ENCODE results near the gene MAPK12.

DNA sequence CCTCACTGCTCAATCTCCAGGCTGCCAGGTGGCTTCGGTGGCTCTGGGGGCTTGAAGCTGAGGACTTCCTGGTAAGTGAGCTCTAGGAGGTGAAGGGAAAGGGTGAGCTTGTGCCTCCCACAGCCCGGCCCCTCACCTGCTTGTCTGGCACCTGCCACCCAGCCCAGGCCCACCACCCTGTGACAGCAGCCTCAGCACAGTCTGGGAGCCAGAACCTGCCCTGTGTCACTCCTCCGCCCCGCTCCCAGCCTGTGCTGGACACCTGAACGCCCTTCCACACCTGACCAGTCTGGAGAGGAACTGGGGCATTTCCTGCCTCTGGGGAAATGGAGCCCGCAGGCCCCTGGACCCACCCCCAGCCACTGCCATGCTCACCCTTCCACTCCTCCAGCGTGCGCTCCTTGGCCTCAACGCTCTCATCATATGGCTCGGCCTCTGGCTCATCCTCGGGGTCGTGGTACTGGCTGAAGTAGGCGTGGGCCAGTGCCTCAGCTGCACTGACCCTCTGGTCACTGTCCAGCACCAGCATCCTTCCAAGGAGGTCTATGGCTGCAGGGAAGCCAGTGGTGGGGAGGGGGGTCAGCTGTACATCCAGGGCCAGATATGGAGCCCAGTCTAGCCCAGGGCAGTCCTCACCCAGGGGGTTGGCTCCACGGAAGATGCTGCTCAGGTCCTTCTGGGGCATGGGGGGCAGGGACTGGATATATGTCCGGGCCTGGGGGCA is 3.6 kb upstream of the MAPK12 start:
- TF ChIP-seq, protein P1, sequence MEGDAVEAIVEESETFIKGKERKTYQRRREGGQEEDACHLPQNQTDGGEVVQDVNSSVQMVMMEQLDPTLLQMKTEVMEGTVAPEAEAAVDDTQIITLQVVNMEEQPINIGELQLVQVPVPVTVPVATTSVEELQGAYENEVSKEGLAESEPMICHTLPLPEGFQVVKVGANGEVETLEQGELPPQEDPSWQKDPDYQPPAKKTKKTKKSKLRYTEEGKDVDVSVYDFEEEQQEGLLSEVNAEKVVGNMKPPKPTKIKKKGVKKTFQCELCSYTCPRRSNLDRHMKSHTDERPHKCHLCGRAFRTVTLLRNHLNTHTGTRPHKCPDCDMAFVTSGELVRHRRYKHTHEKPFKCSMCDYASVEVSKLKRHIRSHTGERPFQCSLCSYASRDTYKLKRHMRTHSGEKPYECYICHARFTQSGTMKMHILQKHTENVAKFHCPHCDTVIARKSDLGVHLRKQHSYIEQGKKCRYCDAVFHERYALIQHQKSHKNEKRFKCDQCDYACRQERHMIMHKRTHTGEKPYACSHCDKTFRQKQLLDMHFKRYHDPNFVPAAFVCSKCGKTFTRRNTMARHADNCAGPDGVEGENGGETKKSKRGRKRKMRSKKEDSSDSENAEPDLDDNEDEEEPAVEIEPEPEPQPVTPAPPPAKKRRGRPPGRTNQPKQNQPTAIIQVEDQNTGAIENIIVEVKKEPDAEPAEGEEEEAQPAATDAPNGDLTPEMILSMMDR (IDR thresholded peaks at IDR 0.05): no peak
- TF ChIP-seq POLR2A (IDR thresholded peaks at IDR 0.05): no peak

Data from thyroid gland (tissue), 4 donors.